HG02588 (cell line): ENCODE results near the gene EIF3F.

Experiments
- ATAC-seq: cut with Tn5 transposase; IDR thresholded peaks from one replicate; pipeline ENCODE4 v1.9.1; 2021; ENCODE audit warnings: mild to moderate bottlenecking, moderate library complexity; ENCODE audit not compliant: unreplicated experiment

EIF3F gene, protein sequence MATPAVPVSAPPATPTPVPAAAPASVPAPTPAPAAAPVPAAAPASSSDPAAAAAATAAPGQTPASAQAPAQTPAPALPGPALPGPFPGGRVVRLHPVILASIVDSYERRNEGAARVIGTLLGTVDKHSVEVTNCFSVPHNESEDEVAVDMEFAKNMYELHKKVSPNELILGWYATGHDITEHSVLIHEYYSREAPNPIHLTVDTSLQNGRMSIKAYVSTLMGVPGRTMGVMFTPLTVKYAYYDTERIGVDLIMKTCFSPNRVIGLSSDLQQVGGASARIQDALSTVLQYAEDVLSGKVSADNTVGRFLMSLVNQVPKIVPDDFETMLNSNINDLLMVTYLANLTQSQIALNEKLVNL

GRCh38 chr11:7986768-7987559 lies at the start of gene EIF3F:
TSS of gene EIF3F (plus strand) at chr11:7987337. CDS start at chr11:7987353, 16 bp downstream.
- ATAC-seq, result peak; percentile 97

- ATAC-seq, result no peak
Observed at GRCh38 chr11:7941146-7941545, 46.0 kb upstream of the EIF3F start.

DNA sequence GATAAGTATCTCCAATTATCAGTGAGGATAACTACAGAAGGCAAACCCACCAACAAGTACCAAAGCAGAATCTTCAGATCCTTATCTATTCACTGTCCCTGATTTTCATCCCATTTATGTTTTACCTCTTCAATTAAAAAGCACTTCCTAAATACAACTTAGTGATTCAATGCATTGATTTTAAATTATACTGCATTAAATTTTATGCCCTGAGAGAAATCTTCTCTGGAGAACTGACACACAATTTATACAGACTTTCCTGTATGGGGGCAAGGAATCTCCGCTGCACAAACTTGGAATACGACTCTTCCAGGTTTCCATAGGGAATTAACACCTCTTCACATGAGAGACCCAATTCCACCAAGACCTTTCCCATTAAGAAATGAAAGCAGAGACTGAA lies 45.5 kb upstream of the EIF3F start, which contains the start of gene OR10A3:
OR10A3 (minus strand) TSS at position 101 of the 400 bp plus-strand sequence. CDS start 2,188 bp downstream, outside the sequence.
- no peak for ATAC-seq

DNA sequence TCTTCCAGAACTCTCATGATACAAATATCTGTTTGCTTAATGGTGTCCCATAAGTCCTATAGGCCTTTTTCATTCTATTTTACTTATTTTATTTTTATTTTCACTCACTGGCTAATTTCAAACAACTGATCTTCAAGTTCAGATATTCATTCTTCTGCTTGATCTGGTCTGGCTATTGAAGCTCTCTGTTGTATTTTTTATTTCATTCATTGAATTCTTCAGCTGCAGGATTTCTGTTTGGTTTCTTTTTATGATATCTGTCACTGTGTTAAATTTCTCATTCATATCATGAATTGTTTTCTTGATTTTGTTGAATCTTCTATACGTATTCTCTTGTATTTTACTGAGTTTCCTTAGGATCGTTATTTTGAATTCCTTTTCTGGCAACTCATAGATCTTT lies 43.0 kb upstream of the EIF3F start:
- ATAC-seq, result no peak

DNA sequence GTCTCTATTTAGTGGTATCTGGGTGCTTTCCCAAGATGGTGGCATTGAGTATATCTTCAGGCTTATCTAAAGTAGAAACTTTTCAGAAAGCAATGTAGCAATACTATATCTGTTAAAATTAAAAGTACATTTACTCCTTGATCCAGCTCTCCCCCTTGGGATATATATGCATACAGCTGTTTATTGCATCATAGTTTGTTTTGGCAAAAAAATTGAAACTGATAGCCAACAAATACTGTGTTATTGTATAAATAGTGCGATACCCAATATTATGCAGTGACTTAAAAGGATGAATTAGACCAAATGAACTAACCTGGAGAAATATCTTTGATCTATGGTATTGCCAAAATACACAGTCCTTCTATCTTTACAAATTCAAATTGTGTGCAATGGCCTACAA lies 37.2 kb upstream of the EIF3F start:
- no peak for ATAC-seq

GRCh38 chr11:7955191-7955590 lies 31.9 kb upstream of the EIF3F start:
- ATAC-seq, result no peak

- ATAC-seq, result no peak
Observed at GRCh38 chr11:7964261-7964660, 22.9 kb upstream of the EIF3F start.

DNA sequence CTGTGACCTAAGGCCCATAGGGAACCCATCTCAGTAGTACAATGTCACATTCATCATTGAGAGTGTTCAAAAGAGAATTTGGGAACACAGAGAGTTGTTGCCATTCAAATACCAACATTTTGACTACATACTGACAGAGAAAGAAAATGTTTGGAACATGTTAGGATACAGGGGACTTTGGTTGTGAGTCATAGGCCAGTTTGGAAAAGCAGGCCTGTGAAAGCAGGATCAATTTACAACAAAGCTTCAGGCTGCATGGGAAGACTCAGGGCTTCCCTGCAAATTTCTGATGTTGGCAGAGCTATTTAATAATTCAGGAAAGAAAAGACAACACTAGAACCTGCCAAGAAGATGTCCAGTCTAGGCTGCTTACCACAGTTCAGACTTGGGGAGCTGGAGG lies 22.3 kb upstream of the EIF3F start:
- ATAC-seq, result no peak

DNA sequence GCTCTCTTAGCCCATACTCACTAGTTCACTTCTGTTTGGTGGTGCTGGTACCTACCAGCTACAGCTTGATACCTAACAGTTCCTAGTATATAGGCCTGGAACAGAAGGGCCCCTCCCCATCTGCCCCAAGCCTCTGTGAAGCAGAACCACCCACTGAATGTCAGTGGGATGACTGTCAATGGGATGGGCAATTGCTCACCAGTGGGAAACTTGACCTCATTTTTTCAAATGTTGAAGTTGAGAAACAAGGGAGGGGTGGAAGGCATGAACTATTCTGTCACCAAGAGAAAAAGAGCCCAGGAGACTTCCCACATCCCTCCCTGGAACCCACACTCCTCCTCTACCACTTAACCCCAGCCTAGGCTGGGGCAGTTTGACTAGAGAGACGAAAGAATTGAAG lies 21.8 kb upstream of the EIF3F start, which contains the start of gene NLRP10:
NLRP10 (minus strand) TSS at position 62 of the 400 bp plus-strand sequence. CDS start 1,952 bp downstream, outside the sequence.
- no peak for ATAC-seq

DNA sequence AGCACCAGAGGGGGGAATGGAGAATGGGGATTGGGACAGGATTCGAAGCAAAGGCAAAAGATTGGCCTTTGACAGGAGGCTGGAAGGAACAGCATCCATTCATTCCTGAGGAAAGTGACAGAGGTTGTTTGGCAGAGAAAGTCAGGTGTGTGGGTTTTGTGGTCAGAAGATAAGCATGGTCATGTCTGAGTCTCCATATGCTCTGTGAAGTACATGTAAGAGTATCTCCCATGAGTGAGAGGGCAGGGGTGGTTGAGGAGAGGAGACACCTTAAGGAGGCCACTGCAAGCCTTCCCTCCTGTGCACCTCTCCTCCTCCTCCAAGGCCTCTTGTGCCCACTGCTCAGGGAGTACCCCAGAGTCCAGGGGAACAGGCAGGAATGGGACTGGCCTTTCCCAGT lies 20.0 kb upstream of the EIF3F start:
- ATAC-seq, result no peak

DNA sequence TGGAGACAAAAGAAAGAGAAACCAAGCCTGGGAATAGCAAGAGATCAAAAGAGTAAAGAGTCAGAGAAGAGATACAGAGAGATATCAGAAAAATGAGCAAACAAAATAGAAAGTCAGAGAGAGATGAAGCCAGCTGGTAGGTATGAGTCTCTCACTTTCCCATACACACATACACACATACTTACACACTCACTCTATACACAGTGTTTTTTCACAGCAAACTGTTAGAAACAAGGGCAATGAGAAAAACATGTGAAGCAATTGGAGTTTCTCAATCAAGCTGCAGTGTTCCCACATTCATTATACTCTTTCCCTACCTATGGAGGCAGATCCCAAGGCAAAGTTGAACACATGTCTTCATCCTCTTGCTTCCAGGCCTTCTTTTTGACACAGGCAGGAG lies 19.3 kb upstream of the EIF3F start:
- ATAC-seq, result no peak

DNA sequence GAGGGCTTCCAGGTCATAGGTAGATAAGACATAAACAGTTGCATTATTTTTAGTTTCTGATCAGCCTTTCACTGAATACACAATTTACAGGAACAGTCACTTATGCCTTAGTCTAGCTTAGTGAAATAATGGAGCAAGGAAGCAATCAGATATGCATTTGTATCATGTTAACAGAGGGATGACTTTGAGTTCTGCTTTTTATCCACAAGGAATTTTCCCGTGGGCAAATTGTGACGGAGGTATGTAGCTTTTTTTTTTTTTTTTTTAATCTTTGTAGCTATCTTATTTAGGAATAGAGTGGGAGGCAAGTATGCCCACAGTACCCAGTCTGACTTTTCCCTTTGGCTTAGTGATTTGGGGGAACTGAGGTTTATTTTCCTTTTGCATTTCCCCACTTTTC lies 18.5 kb upstream of the EIF3F start:
- ATAC-seq, result no peak

- ATAC-seq, result no peak
Observed at GRCh38 chr11:7969756-7970646, 17.1 kb upstream of the EIF3F start.

- ATAC-seq, result no peak
Observed at GRCh38 chr11:7971846-7972245, 15.3 kb upstream of the EIF3F start.

GRCh38 chr11:7973011-7973410 lies 14.1 kb upstream of the EIF3F start:
- no peak for ATAC-seq

GRCh38 chr11:7974668-7975067 lies 12.5 kb upstream of the EIF3F start:
- ATAC-seq, result no peak

GRCh38 chr11:7977232-7977917 lies 9.8 kb upstream of the EIF3F start:
- no peak for ATAC-seq

DNA sequence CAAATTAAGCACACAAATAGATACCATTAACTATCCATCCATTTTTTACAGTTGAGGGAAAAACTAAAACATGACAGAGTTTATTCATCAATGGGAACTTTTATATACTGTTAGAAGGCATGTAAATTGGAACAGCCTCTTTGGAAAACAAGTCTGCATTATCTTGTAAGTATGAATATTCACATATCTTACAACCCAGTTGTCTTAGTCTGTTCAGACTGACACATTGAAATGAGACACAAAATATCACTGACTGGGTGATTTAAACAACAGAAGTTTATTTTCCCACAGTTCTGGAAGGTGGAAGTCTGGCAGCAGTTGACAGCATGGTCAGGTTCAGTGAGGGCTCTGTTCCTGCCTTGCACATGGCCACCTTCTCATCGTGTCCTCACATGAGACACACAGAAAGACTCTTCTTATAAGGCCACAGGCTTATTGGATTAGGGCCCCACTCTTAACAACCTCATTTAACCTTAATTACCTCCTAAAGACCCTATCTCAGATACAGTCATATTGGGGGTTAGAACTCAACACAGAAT lies 5.4 kb upstream of the EIF3F start:
- no peak for ATAC-seq

GRCh38 chr11:7982582-7983119 lies 4.5 kb upstream of the EIF3F start:
- peak; percentile 35 for ATAC-seq
